Fibroblast of upper back skin (primary cell): ENCODE data around the gene MR1.
"Not testable (repeated sequence)": the region's sequence is repeated elsewhere in the genome, so short reads cannot be mapped to it uniquely, and the experiment has no call there.

Experiments
- DNase-seq: peaks from one replicate; pipeline ENCODE4 v3.0.0-alpha.2; 2013

The MR1 gene

DNA sequence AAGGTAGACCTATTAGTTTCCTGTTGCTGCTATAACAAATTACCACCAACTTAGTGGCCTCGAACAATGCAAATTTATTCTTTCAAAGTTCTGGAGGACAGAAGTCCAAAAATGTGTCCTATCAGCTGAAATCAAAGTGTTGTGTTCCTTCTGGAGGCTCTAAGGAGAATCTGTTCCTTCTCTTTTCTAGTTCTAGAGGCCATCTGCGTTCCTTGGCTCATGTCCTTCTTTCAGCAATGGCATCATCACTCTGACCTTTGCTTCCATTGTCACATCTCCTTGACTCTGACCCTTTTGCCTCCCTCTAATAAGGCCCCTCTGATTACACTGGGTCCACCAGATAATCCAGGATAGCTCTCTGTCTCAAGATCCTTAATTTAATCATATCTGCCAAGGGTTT, 1.2 kb upstream of the MR1 start:
- DNase-seq: no peak

DNA sequence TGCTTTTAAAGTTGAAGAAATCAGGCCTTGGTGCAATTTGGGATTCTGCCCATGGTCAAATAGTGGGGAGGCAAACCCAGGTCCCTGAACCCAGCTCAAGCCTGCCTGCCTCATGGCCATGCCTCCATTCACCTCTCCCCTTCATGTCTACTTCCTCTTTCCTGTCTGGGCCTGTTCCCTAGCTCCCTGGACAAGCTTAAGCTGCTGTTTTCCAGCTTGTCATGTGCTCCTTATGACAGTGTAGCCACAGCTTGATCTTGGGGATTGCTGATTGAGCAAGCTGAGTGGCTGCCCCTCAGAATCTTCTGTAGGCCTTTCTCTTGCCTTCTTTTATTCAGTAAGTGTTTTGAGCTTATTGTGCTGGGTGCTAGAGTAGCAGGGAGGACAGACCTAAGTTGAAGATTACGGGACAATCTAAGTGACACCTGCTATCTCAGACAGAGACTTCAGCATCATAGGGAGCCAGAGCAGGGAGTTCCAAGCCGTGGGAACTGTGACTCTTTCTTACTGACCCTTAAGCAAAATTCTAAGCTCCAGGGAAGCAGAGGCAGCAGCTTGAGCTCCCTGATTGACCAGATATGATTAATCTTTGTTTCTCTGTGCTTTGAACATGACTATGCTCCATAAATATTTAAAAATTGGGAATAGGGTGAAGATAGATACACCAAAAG, 520 bp upstream of the MR1 start:
- DNase-seq: no peak

DNA sequence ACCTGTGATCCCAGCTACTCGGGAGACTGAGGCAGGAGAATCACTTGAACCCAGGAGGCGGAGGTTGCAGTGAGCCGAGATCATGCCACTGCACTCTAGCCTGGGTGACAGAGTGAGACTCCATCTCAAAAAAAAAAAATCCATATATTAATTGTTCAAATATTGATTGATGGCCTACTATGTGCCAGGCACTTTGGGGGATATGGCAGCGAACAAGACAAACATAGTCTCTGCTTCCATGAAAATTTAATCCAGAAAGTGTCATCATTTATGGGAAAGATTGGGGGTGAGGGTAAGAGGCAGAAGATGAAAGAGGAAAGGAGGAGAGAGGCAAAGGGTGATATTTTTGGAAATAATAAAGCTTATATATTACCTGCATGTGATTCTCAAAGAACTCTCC, 1.4 kb downstream of the MR1 start:
- not testable (repeated sequence) for DNase-seq

DNA sequence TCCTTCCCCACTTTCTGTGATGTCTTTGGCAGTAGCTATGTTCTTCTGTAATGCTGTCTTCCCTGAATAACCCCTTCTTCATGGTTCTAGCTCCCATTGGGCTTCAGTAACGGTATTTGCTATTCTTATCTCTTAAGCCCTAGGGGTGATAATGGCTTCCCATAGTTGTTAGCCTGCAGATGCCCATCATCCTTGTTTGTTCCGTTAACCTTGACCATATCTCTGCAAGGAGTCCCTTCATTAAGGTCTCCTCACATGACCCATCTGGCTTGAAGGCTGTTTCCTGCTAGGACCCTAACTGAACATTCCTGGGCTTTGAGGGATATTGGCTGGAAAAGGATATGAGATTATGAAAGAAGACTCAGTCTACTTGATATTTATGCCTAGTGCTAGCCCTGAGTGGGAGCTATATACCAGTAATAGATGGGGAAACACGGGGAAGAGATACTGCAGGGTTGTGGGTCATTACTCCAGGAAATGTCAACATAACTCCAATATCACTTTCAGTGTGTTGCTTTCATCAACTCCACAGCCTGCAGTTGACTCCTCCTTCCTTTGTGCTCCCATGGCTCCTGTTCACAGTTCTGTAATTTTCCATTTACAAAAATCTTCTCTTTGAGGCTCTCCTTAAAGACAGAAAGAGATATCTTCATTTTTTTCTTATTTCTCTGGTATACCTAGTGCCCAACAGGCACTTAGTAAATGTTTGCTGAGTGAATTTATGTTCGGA, 2.5 kb downstream of the MR1 start:
- DNase-seq: no peak

DNA sequence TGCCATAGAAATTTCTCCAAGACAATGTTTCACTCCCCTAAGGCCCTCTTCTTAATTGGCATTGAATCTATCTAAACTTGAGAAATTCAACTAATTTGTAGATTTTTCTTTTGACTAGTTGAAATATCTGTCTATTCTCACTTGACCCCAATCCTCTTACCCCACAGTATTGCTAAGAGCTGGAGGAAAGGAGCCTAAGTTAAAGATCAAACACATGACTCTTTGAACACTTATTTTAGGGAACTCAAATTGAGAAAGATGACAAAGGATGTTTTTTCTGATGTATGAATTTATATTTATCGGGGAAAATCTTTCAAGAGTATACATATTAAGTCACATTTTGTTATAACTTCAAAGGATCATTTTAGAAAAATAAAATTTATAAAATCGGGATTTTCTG, 3.6 kb downstream of the MR1 start:
- no peak for DNase-seq

DNA sequence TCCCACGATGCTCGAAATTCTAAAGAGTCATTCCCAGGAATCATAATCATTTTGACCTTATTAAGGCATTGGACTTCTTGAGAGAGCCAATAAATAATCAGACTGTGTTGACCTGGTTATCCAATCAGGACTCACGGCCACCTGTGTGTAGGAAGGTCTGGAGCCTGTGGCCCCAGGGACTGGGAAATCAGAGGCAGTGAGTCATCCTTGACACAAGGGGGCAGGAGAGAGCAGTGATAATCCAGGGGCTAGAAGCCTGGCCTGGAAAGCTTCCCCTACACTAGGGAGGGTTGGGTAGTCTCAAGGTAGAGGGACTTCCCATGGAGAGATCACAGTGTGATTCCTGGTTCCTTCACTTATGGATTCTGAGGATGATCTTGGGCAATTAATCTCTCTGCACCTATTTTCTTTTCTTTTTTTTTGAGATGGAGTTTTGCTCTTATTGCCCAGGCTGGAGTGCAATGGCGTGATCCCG, 4.7 kb downstream of the MR1 start:
- peak; percentile 76 for DNase-seq

DNA sequence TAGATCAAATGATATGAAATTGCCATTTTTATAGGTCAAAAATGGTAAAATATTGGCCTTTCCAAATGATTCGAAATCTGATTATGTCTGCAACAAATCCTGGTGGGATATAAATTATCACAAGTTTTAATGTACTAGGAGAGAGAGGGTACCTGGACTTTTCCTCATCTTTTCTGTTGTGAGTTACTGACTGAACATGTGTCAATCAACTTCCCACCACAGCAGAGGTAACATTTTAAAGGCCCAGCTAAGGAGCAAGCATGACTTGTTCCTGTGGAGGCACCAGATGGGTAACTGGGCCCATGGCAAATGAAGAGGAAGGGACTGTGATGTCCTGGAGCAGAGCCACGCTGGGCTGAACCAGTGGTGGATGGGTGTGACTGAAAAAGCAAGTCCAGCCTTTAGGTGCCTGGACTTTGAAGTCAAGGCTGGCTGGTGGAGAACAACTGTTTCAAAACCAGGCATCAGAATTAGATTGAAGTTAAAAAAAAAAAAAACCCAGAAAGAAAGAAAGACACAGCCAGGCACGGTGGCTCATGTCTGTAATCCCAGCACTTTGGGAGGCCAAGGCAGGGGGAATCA, 6.6 kb downstream of the MR1 start:
- DNase-seq: no peak

DNA sequence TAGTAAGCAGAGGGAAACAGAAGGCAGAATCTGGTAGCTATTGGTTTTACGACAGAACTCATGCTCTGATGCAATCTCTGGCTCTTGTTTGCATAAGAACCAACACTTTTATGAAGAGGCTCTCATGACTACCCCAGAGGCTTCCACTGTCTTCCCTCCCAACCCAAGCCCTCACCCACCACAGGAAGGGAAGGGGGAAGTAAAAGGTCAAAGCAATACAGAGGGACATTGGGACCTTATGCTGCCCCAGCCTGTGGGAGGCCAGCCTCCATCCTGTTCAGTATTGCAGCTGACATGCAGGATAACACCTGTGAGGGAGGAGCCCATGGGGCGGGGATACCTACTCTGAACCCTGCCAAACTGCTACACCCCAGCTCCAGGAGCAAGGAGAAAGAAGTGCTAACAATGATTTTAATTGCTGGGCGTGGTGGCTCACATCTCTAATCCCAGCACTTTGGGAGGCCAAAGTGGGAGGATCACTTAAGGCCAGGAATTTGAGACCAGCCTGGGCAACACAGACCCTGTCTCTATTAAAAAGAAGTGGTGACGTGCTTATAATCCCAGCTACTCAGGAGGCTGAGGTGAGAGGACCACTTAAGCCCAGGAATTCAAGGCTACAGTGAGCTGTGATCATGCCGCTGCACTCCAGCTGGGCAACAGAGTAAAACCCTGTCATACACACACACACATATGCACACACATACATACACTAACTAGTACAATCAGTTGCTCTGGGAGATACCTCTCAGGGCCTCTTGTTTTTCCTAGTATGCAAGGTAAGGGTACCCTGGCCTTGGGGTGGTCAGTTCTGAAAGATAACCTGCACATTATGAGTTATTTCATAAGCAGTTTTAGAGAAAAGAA, 9.5 kb downstream of the MR1 start:
- DNase-seq: no peak

DNA sequence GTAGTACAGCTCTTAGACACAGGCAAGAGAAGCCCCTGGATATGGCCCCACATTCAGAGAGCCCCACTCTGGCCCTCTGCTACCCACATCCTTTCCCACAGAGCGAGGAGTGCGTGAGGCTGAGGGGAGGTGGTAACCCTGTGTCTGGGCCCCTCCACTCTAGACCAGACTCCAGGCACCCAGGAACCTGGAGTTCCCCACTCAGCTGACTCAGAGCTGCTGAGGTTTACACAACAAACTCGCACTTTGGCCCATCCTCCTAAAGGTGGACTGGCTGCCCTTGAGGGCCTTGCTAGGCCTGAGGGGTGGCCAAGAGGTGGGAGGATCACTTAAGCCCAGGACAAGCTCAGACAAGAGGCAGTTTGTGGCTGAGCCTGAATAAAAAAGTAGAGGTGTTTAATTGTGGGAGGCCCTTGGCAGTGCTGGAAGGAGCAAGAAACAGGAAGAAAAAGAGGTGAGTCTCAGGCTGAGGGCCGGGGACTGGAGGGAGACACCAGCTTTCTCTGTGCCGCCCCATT, 10.7 kb downstream of the MR1 start:
- no peak for DNase-seq

DNA sequence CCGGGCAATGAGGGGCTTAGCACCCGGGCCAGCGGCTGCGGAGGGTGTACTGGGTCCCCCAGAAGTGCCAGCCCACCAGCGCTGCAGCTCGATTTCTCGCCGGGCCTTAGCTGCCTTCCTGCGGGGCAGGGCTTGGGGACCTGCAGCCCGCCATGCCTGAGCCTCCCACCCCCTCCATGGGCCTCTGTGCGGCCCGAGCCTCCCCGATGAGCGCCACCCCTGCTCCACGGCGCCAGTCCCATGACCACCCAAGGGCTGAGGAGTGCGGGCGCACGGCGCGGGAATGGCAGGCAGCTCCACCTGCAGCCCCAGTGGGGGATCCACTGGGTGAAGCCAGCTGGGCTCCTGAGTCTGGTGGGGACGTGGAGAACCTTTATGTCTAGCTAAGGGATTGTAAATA, 12.2 kb downstream of the MR1 start:
- DNase-seq: not testable (repeated sequence)

DNA sequence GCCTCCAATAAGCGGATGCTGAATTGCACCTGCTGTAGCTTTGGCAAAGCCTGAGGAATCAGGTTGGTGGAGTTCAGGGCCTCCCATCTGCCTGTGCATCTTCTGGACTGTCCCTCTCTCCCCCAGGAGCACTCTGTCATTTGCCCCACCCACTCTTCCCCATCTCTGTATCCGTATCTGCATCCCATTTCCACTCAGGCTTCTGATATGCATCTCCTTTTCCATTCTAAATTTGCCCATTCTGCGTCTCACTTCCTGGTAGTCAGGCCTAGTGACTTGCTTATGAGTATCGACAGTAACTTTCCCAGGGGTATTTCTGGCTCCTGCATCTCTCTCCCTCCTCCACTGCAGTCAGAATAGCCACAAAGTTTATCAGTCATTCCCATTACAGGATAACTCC, 15.6 kb downstream of the MR1 start:
- DNase-seq: no peak

DNA sequence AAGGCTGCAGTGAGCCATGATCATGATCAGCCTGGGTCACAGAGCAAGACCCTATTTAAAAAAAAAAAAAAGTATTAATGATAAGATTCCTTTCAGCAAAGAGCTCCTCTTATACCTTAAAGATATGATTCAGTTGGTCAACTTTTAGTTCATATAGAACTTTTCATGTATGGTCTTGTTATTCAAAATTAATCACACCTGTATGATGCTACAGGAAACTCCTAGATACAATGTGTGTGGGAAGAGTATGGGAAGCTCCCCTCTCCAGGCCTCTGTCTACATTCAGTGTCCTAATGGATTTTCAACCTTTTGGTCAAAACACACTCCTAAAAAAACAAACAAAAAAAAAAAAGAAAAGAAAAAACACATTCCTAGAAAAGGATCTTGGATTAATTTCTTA, 17.1 kb downstream of the MR1 start:
- no peak for DNase-seq

DNA sequence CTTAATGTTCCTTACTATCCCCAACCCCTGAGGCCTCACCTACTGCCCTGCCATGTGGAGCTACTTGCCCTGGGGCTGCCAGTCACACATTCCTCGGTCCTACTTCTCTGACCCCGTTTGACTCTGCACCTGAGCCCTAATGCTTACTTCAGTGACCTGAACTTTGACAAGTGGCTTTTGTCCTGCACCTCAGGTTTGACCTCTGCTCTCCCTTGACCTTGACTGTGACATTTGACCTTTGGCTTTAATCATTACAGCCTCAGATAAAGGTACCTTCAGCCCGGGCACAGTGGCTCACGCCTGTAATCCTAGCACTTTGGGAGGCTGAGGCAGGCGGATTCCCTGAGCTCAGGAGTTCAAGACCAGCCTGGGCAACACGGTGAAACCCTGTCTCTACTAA, 22.8 kb downstream of the MR1 start:
- no peak for DNase-seq

DNA sequence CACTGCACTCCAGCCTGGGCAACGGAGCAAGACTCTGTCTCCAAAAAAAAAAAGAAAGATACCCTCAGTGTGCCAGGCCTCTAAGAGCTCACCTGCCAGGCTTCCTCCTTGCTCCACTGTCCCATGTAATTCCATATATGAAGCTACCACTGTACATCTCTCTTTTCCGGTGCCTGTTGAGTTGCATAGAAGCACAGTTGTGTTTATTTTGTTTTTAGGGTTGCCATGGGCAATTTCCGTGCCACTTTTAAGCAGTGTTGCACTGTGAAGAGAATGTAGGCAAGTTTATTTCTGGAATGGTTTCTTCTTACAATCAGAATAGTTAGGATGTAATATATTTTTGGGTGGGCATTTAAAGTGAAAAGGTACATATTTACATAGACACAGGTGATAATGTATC, 23.3 kb downstream of the MR1 start:
- DNase-seq: no peak

DNA sequence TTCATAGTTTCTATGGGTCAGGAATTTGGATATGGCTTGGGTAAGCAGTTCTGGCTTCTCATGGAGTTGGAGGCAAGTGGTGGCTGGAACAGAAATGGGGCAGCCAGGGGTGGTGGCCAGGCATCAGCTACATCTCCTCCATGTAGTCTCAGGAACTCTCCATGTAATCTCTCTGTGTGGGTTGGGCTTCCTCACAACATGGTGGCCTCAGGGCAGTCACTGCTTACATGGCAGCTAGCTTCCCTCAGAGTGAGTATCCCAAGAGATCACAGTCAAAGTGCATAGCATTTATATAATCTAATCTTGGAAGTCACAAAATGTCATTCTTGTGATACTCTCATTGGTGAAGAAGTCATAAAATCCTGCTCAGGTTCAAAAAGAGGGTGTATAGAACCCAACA, 25.7 kb downstream of the MR1 start:
- DNase-seq: no peak

DNA sequence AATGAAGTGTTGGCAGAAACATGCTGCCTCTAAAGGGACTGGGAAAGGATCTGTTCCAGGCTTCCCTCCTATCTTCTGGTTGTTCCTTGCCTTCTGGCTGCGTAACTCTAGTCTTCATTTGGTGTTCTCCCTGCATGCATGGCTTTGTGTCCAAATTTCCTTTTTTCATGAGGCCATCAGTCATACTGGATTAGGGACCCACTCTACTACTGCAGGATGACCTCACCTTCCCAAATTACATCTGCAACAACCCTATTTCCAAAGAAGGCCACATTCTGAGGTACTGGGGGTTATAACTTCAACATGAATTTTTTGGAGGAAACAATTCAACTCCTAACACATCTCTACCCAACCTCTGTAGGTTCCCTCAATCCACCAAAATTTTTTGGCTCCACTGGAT, 26.3 kb downstream of the MR1 start:
- DNase-seq: no peak

DNA sequence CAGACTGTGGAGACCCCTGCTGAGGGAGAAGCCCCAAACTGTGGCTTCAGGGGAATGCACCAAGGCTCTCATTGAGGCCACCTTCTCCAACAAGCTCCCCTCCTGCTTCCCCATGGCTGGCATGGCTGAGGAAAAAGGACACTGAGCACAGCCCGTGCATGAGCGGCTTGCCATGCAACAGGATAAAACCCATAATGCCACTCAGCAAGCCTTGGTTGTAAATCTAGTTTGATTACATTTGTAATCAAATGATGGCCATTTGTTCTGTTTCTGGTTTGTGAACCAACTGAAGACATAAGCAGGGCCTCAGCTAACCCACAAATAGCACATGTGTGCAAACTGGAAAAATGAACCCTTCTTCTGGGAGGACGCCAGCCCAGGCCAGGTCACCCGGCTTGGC, 27.2 kb downstream of the MR1 start:
- DNase-seq: not testable (repeated sequence)

DNA sequence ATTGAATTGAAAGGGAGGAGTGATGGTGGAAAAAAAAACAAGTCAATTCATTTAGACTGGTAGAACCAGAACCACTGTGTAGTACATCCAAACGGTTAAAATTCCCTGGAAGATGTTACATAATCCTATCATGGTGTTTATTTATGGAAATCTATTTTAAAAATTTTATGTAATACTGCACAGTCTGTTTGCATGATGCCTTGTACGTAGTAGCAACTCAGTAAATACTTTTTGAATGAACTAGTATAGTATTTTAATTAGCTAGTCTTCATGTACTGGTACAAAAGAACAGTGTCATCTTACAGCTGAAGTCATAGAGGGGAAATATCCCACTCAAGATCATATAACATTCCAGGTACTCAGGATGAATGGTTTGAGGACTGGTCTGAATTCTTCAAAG, 27.7 kb downstream of the MR1 start:
- DNase-seq: no peak

DNA sequence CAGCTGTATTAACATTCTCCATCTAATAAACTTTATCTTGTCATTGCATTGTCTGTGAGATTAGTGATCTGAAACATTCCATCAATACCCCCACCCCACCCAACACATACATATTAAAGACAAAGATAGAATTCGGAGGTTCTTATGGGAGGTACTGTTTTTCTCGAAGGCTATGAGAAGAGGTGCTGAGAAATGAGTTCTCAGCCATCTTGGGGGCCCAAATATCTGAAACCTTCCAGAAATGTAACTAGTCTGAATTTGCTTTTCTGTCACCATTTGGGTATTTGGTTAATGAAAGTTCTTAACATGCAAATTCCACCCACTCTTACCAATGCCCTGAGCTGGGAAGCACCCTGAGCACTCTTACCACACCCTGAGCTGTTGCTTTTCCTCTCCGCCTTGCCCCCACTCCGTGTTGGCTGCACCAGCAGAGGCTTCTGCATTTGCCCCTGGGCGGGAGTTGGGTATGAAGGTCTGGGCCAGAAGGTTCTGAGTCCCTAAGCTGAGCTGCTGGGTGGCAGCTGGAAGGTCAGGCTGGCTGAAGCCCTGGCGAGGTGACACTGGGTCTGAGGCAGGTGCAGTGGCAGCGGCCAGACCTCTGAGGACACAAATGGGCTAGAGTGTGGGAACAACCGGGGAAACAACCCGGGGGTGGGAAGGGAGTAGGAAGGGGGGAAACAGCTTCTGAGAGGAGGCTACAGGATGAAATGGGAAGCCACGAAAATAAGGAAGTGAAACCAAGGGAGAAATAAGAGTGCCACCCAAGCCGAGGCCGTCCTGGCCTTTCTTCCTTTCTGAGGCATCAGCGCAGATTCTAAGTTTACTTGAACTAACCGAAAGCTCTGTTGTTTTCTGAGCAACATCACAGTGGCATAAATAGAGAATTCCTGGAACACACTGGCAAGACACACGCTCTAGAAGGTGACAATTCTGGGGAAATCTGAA, 28.4 kb downstream of the MR1 start:
- no peak for DNase-seq

DNA sequence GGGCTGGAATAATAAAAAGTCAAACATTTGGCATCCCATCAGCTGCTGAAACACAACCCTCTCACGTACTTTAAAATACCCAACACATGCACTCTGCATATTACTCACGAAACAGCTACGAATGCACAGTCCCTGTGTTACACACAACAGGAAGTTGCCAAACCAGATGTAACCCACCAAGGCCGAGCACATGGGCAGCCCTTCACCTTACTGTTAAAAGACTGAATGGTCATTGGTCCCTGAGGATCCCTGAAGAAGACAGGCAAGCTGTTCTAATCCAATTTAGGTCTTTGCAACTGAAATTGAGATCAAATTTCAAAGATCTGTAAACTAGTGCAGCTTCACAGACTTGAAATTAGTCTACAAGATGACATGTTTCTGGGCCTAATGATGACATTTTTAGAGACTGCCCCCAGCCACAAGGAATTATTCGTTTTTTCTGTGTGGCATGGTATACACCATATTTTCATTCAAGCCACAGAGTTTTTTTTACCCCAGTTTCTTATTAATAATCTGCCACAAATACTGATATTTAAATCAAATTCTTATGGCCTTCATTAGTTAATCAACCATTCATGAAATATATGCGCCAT, 29.1 kb downstream of the MR1 start:
- DNase-seq: peak; percentile 54

DNA sequence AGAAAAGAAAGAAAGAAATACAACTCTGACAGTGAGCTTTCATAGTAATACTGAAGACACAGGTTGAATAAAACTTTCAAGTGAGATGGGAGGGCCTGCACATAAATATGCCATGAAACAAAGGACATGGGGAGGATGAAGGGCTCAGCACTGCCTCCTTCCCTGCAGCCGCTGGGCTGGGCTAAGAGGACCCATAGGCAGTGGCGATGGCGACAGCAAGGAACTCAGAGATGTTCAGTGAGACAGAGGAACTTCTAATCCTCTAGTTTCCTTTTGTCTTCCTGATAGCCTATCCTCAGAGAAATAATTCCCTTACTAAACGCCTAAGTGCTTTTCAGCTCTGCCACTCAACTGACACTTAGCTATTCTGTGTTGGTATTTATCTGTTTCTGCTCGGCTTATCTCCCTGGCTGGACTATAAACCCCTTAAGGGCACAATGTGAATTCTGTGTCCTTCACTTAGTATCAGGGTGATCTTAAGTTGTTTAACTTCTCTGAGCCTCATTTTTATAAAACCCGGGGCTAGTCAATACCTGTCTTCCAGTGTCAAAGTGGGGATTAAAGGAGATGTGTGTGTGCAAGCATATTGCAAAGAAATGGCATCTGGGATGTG, 30.3 kb downstream of the MR1 start:
- DNase-seq: no peak
